Measurements from ENCODE around the gene ZNF532. TPM values are rescaled to one million over a fixed set of nuclear protein-coding genes. Genes with fewer than 3 reads are reported as not detected.
"Not testable (repeated sequence)": the region's sequence is repeated elsewhere in the genome, so short reads cannot be mapped to it uniquely, and the experiment has no call there.

The ZNF532 gene
- total RNA-seq, 4 donors from 2014 or later: 80.2 to 111 (median 109) TPM

DNA sequence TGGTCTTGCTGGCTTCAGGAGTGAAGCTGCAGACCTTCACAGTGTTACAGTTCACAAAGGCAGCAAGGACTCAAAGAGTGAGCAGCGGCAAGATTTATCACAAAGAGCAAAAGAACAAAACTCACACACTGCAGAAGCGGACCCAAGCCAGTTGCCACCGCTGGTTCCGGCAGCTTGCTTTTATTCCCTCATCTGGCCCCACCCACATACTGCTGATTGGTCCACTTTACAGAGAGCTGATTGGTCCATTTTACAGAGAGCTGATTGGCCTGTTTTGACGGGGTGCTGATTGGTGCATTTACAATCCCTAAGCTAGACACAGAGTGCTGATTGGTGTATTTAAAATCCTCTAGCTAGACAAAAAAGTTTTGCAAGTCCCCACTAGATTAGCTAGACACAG, 37.2 kb upstream of the ZNF532 start:
- TF ChIP-seq, protein P1, sequence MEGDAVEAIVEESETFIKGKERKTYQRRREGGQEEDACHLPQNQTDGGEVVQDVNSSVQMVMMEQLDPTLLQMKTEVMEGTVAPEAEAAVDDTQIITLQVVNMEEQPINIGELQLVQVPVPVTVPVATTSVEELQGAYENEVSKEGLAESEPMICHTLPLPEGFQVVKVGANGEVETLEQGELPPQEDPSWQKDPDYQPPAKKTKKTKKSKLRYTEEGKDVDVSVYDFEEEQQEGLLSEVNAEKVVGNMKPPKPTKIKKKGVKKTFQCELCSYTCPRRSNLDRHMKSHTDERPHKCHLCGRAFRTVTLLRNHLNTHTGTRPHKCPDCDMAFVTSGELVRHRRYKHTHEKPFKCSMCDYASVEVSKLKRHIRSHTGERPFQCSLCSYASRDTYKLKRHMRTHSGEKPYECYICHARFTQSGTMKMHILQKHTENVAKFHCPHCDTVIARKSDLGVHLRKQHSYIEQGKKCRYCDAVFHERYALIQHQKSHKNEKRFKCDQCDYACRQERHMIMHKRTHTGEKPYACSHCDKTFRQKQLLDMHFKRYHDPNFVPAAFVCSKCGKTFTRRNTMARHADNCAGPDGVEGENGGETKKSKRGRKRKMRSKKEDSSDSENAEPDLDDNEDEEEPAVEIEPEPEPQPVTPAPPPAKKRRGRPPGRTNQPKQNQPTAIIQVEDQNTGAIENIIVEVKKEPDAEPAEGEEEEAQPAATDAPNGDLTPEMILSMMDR (IDR thresholded peaks at IDR 0.05): no peak
- TF ChIP-seq POLR2A (IDR thresholded peaks at IDR 0.05): no peak
- H3K9me3 ChIP-seq: no peaks in the 10 kb centered on the region
- intact Hi-C loops (cut with DNase I): no loop called here
- no peaks in the 10 kb centered on the region for H3K36me3 ChIP-seq
- 89 to 97% methylated on average over 5 of the region's 5 CpGs for WGBS, 2 donors
- DNase-seq: no peak
- H3K4me1 ChIP-seq: peaks cover 0 to 6% of the 10 kb centered on the region in 2 donors
- no peak overlapping the region for H3K4me3 ChIP-seq (replicated peaks in 1 of 3)
- H3K27ac ChIP-seq: no peak overlapping the region
- no peaks in the 10 kb centered on the region for H3K27me3 ChIP-seq

DNA sequence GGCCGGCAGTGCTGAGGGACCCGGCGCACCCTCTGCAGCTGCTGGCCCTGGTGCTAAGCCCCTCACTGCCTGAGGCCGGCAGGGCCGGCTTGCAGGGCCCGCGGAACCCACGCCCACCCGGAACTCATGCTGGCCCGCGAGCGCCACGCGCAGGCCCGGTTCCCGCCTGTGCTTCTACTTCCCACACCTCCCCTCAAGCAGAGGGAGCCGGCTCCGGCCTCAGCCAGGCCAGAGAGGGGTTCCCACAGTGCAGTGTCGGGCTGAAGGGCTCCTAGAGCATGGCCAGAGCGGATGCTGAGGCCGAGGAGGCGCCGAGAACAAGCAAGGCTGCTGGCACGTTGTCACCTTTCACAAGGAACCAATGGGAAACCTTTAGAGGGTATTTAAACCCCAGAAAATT, 36.8 kb upstream of the ZNF532 start:
- no peak overlapping the region for H3K27ac ChIP-seq
- no peaks in the 10 kb centered on the region for H3K27me3 ChIP-seq
- WGBS, 2 donors: 94 to 97% methylated on average over 21 to 24 of the region's 24 CpGs
- H3K4me1 ChIP-seq: peaks cover 0 to 6% of the 10 kb centered on the region in 2 donors
- H3K9me3 ChIP-seq: no peaks in the 10 kb centered on the region
- no peak for TF ChIP-seq POLR2A (IDR thresholded peaks at IDR 0.05)
- TF ChIP-seq, protein P1 (IDR thresholded peaks at IDR 0.05): no peak
- no peak for DNase-seq
- intact Hi-C loops (cut with DNase I): no loop called here
- H3K36me3 ChIP-seq: no peaks in the 10 kb centered on the region
- H3K4me3 ChIP-seq (replicated peaks in 1 of 3): no peak overlapping the region

DNA sequence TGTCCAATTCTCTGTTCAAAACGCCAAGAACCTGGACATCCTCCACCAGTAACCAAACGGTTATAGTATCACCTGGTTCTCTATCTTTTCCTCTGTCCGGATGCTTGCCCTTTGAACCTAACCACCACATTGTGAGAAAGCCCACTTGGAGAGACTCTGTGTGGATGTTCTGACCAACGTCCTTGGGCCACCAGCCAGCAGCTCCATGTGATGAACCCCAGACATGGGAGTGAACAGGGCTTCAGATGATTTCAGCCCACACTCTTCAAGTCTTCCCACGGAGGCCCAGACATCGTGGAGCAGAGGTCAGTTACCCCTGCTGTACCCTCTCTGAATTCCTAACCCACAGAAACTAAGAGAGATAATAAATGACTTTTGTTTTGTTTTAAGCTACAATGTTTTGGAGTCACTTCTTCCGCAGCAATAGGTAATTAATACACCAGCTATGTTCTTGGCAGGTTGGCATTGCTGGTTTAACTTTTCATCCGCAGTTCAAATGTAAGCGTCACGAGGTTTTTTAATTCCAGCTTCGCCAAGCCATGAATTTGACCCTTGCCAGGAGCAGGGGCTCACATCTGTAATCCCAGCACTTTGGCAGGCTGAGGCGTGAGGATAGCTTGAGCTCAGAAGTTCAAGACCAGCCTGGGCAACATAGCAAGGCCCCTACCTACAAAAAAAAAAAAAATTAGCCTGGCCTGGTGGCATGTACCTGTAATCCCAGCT, 36.1 kb upstream of the ZNF532 start:
- Histone ChIP-seq H3K4me3 (replicated peaks in 1 of 3) (no peak overlapping the region), H3K36me3 (no peaks in the 10 kb centered on the region), H3K27ac (no peak overlapping the region), H3K9me3 (no peaks in the 10 kb centered on the region), H3K4me1 (peaks cover 0 to 6% of the 10 kb centered on the region in 2 donors), H3K27me3 (no peaks in the 10 kb centered on the region)
- intact Hi-C loops (cut with DNase I): no loop called here
- no peak for DNase-seq
- 83 to 89% methylated on average over 12 of the region's 12 CpGs for WGBS, 2 donors
- TF ChIP-seq POLR2A (IDR thresholded peaks at IDR 0.05): no peak
- TF ChIP-seq, protein P1 (IDR thresholded peaks at IDR 0.05): no peak

DNA sequence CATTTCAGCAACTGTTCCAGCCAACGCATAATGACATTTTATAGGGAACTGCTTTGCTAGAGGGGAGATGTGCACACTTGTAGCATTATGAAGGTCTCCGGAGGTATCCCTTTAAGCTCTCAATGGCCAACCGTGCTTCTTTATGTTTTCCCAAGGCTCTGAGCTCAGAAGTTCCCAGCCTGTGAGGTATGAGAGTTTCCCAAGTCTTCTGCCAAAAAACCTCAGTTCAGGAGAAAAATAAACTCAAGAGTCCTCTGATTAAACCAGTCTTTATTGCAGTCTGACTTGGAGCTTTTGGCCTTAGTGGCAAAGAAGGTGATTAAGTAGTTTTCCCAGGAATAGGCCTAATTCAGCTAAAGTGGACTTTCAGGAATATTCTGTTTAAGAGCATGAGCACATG, 35.4 kb upstream of the ZNF532 start:
- no peak for TF ChIP-seq POLR2A (IDR thresholded peaks at IDR 0.05)
- TF ChIP-seq, protein P1 (IDR thresholded peaks at IDR 0.05): no peak
- no peak overlapping the region for H3K4me3 ChIP-seq (replicated peaks in 1 of 3)
- no peaks in the 10 kb centered on the region for H3K9me3 ChIP-seq
- 60 to 62% methylated on average over 3 of the region's 3 CpGs for WGBS, 2 donors
- no peak for DNase-seq
- H3K4me1 ChIP-seq: peaks cover 0 to 6% of the 10 kb centered on the region in 2 donors
- H3K27me3 ChIP-seq: no peaks in the 10 kb centered on the region
- intact Hi-C loops (cut with DNase I): no loop called here
- no peak overlapping the region for H3K27ac ChIP-seq
- H3K36me3 ChIP-seq: no peaks in the 10 kb centered on the region

DNA sequence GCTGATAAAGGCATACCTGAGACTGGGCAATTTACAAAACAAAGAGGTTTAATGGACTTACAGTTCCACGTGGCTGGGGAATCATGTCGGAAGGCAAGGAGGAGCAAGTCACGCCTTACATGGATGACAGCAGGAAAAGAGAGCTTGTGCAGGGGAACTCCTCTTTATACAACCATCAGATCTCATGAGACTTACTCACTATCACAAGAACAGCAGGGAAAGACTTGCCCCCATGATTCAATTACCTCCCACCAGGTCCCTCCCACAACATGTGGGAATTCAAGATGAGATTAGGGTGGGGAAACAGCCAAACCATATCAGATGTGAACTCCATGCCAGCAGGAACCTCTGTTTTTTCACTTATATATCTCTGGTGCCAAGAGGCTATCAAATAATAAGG, 34.8 kb upstream of the ZNF532 start:
- H3K4me1 ChIP-seq; H3K4me3 ChIP-seq (replicated peaks in 1 of 3); H3K9me3 ChIP-seq; H3K36me3 ChIP-seq; H3K27ac ChIP-seq; H3K27me3 ChIP-seq; intact Hi-C loops (cut with DNase I); DNase-seq: not testable (repeated sequence)
- WGBS, 2 donors: 87 to 94% methylated on average over 3 of the region's 3 CpGs
